C4-2B (cell line): Measurements from ENCODE around the gene CAMTA1.

Experiments
- ZFX ChIP-seq: fragments of 450-650 bp; IDR thresholded peaks from 2 replicates; pipeline ENCODE4 v1.6.1; 2017
- TF ChIP-seq, protein P1 (sequence below): fragments of 450-650 bp; conservative IDR thresholded peaks from 2 replicates; pipeline ENCODE4 v1.5.1; 2017; ENCODE audit warnings: mild to moderate bottlenecking

GRCh38 chr1:7107109-7107830 is 322.0 kb downstream of the CAMTA1 start:
- TF ChIP-seq, protein P1, sequence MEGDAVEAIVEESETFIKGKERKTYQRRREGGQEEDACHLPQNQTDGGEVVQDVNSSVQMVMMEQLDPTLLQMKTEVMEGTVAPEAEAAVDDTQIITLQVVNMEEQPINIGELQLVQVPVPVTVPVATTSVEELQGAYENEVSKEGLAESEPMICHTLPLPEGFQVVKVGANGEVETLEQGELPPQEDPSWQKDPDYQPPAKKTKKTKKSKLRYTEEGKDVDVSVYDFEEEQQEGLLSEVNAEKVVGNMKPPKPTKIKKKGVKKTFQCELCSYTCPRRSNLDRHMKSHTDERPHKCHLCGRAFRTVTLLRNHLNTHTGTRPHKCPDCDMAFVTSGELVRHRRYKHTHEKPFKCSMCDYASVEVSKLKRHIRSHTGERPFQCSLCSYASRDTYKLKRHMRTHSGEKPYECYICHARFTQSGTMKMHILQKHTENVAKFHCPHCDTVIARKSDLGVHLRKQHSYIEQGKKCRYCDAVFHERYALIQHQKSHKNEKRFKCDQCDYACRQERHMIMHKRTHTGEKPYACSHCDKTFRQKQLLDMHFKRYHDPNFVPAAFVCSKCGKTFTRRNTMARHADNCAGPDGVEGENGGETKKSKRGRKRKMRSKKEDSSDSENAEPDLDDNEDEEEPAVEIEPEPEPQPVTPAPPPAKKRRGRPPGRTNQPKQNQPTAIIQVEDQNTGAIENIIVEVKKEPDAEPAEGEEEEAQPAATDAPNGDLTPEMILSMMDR = no peak
- no peak for TF ChIP-seq ZFX
